ENCODE results near the gene CGGBP1. TPM values are rescaled to one million over a fixed set of nuclear protein-coding genes. Genes with fewer than 3 reads are reported as not detected.

The CGGBP1 gene
- total RNA-seq, 3 donors from 2014 or later = 63.5 to 69.5 (median 64.2) TPM

DNA sequence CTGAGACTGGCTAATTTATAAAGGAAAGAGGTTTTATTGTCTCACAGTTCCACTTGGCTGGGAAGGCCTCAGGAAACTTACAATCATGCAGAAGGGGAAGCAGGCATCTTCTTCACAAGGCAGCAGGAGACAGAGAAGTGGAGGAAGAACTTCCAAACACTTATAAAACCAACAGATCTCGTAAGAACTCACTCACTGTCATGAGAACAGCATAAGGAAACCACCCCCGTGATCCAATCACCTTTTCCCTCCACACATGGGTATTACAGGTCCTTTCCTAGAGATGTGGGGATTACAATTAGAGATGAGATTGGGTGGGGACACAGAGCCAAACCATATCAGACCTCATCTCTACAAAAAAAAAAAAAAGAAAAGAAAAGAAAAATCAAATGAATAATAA lies 25.7 kb downstream of the CGGBP1 start:
- no peak overlapping the region for H3K27ac ChIP-seq
- DNase-seq (ENCODE audit: low spot score in 2 of 2) = no peak

DNA sequence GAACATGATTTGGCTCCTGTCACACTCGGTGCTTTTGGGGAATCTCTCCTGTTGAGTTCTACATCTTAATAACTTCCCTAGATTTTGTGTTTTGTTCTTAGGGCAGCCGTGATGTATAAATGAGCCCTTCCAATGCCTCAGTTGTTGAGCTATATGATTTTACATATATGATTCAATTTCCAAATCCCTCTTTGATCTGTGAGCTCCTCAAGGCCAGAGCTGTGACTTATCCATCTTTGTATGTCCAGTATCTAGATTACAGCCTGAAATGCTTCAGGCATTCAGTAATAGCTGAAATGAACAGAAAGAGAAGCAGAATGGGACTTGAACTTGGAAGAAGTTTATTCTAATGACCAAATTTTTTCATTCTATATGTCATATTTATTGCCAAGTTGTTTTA lies 26.6 kb downstream of the CGGBP1 start:
- H3K4me1 ChIP-seq = no peaks in the 10 kb centered on the region
- peak overlapping the region; percentile 50 to 56 for H3K27ac ChIP-seq
- DNase-seq (ENCODE audit: low spot score in 2 of 2) = no peak
- H3K9me3 ChIP-seq = peaks cover 0 to 9% of the 10 kb centered on the region in 2 donors
- H3K27me3 ChIP-seq = no peaks in the 10 kb centered on the region
- intact Hi-C loops (cut with DNase I; ENCODE audit: low total_unique reads) = no loop called here
- peak overlapping the region; percentile 25 to 65 (median 46) for H3K4me3 ChIP-seq
- TF ChIP-seq POLR2AphosphoS5 (IDR thresholded peaks at IDR 0.05) = no peak
- no peak for TF ChIP-seq POLR2A (IDR thresholded peaks at IDR 0.05)
- TF ChIP-seq, protein P1, sequence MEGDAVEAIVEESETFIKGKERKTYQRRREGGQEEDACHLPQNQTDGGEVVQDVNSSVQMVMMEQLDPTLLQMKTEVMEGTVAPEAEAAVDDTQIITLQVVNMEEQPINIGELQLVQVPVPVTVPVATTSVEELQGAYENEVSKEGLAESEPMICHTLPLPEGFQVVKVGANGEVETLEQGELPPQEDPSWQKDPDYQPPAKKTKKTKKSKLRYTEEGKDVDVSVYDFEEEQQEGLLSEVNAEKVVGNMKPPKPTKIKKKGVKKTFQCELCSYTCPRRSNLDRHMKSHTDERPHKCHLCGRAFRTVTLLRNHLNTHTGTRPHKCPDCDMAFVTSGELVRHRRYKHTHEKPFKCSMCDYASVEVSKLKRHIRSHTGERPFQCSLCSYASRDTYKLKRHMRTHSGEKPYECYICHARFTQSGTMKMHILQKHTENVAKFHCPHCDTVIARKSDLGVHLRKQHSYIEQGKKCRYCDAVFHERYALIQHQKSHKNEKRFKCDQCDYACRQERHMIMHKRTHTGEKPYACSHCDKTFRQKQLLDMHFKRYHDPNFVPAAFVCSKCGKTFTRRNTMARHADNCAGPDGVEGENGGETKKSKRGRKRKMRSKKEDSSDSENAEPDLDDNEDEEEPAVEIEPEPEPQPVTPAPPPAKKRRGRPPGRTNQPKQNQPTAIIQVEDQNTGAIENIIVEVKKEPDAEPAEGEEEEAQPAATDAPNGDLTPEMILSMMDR (IDR thresholded peaks at IDR 0.05) = no peak
- H3K36me3 ChIP-seq = no peaks in the 10 kb centered on the region

More for the DNA sequence above, 25.7 kb downstream of the CGGBP1 start:
- H3K27me3 ChIP-seq = no peaks in the 10 kb centered on the region
- no peaks in the 10 kb centered on the region for H3K36me3 ChIP-seq
- H3K9me3 ChIP-seq = peaks cover 0 to 4% of the 10 kb centered on the region in 2 donors
- H3K4me1 ChIP-seq = no peaks in the 10 kb centered on the region
- TF ChIP-seq, protein P1 (IDR thresholded peaks at IDR 0.05) = no peak
- no peak overlapping the region for H3K4me3 ChIP-seq
- intact Hi-C loops (cut with DNase I; ENCODE audit: low total_unique reads) = no loop called here

DNA sequence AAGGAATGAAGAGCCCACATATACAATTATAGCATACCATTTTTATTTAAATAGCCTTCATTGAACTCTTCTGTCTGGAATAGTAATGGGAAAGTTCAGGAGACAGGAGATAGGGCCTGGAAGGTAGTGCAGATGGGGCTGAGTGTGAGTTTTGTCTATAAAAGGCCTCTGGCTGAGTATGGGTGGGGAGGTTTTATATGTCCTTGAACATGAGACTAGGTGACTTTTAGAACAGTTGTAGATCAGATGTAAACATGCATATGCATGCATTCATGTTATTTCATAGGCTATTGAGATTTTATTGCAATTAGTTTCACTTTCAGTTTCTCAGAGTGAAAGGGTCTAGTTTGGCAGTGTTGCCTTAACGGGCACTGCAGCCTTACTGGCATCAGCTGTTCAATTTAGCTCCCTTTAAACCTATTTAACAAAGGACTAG lies 27.1 kb downstream of the CGGBP1 start:
- DNase-seq (ENCODE audit: low spot score in 2 of 2) = no peak
- Histone ChIP-seq H3K27ac (peak overlapping the region; percentile 50 to 56), H3K36me3 (no peaks in the 10 kb centered on the region), H3K9me3 (peaks cover 0 to 9% of the 10 kb centered on the region in 2 donors), H3K4me3 (peak overlapping the region; percentile 25 to 65 (median 46)), H3K27me3 (no peaks in the 10 kb centered on the region), H3K4me1 (no peaks in the 10 kb centered on the region)
- intact Hi-C loops (cut with DNase I; ENCODE audit: low total_unique reads) = no loop called here
- no peak for TF ChIP-seq POLR2A (IDR thresholded peaks at IDR 0.05)
- TF ChIP-seq POLR2AphosphoS5 (IDR thresholded peaks at IDR 0.05) = no peak
- TF ChIP-seq, protein P1 (IDR thresholded peaks at IDR 0.05) = no peak

DNA sequence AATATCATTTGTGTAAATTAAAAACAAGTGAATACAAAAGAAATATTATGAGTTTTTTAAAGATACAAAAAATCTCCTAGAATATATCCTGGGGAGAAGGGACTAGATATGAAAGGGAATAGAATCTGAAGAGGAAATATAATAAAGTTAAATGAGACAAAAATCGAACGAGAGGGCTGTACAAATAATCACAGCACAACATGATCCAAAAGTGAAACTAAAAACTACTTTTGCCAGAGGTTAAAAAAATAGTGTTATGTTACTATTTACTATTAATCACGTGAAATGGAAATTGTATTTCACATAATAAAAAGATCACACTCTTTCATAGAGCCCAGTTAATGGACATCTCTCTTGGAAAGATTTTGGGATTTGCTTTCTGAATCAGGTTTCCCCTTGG lies 28.6 kb downstream of the CGGBP1 start:
- TF ChIP-seq POLR2AphosphoS5 (IDR thresholded peaks at IDR 0.05) = no peak
- no peak for TF ChIP-seq POLR2A (IDR thresholded peaks at IDR 0.05)
- Histone ChIP-seq H3K4me1 (no peaks in the 10 kb centered on the region), H3K27me3 (no peaks in the 10 kb centered on the region), H3K27ac (no peak overlapping the region), H3K4me3 (no peak overlapping the region), H3K9me3 (peaks cover 0 to 18% of the 10 kb centered on the region in 2 donors), H3K36me3 (no peaks in the 10 kb centered on the region)
- no peak for DNase-seq (ENCODE audit: low spot score in 2 of 2)
- intact Hi-C loops (cut with DNase I; ENCODE audit: low total_unique reads) = no loop called here

DNA sequence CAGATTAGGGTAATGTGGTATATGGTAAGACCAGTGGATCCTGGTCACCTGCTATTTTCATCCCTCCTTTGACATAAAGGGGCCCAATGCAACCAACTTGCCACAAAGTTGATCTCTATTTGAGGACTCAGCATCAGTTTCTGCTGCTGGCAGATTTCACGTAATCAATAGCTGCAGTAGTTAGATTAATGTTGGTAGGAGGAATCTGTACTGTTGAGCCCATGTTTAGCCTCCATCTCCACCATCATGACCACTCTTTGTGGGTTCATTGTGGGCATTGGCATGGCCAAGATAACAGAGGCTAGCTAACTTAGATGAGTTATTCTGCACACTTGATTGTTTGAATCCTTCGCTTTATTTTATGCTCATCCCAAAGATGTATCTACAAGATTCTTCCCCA lies 29.9 kb downstream of the CGGBP1 start:
- H3K4me3 ChIP-seq = no peak overlapping the region
- no peak for DNase-seq (ENCODE audit: low spot score in 2 of 2)
- intact Hi-C loops (cut with DNase I; ENCODE audit: low total_unique reads) = no loop called here
- H3K4me1 ChIP-seq = no peaks in the 10 kb centered on the region
- peaks cover 0 to 18% of the 10 kb centered on the region in 2 donors for H3K9me3 ChIP-seq
- TF ChIP-seq, protein P1 (IDR thresholded peaks at IDR 0.05) = no peak
- no peak for TF ChIP-seq POLR2A (IDR thresholded peaks at IDR 0.05)
- TF ChIP-seq POLR2AphosphoS5 (IDR thresholded peaks at IDR 0.05) = no peak
- H3K36me3 ChIP-seq = no peaks in the 10 kb centered on the region
- H3K27ac ChIP-seq = no peak overlapping the region
- no peaks in the 10 kb centered on the region for H3K27me3 ChIP-seq
